NCI-H82 (cell line): Measurements from ENCODE around the gene GGT5.
"Not testable (repeated sequence)": the region's sequence is repeated elsewhere in the genome, so short reads cannot be mapped to it uniquely, and the experiment has no call there.

Experiments
- DNase-seq: peaks from one replicate; lab custom pipeline; 2025; lab: John Stamatoyannopoulos, UW

The GGT5 gene, protein sequence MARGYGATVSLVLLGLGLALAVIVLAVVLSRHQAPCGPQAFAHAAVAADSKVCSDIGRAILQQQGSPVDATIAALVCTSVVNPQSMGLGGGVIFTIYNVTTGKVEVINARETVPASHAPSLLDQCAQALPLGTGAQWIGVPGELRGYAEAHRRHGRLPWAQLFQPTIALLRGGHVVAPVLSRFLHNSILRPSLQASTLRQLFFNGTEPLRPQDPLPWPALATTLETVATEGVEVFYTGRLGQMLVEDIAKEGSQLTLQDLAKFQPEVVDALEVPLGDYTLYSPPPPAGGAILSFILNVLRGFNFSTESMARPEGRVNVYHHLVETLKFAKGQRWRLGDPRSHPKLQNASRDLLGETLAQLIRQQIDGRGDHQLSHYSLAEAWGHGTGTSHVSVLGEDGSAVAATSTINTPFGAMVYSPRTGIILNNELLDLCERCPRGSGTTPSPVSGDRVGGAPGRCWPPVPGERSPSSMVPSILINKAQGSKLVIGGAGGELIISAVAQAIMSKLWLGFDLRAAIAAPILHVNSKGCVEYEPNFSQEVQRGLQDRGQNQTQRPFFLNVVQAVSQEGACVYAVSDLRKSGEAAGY

DNA sequence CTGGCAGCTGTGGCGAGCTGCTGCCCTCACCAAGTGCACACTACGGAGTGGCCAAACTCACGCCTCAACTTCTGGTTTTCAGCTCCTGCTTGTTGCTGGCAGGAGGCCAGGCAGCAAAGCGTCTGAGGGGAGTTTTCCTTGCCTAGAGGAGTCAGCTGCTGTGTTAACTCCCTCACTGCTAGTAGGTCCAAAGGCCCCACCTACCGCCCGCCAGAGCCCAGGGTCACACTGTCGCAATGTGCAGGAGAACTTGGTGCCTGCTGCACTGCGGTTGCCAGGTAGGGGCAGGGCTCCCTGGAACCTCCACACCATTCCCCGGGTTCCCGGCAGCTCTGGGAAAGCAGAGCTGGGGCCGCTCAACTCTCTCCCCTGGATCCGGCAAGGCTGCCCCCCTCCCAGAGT, at the start of gene GGT5:
Gene GGT5 (minus strand): TSS at position 53 of the 402 bp plus-strand sequence. CDS start 357 bp downstream, outside the sequence.
- peak; percentile 44 for DNase-seq

DNA sequence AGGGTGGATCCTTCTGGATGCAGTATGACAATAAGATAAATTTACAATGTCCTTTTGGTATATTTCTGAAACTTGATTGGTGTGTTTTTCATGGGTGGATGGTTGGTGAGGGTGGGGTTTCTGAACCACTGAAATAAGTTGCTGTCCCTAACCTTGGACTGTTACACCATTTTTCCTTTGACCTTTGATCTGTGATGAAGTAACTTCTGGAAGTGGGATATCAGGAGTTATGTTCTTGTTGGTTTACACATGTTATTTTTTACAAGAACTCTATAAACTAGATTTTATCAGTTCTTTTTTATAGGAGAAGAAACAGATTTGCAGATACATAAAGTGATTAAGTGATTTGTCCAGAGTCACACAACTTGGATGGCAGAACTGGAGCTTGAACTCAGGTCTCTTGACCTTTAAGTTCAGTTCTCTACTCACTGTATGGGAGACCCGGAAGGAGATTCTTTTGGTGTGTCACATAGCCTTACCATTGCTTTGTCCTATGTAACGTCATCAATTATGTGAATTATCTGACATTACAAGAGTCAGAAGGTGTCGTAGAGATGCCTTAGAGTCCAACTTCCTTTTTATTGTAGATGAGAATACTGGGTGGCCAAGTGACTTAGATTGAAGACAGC, 47.4 kb upstream of the GGT5 start:
- DNase-seq = not testable (repeated sequence)

DNA sequence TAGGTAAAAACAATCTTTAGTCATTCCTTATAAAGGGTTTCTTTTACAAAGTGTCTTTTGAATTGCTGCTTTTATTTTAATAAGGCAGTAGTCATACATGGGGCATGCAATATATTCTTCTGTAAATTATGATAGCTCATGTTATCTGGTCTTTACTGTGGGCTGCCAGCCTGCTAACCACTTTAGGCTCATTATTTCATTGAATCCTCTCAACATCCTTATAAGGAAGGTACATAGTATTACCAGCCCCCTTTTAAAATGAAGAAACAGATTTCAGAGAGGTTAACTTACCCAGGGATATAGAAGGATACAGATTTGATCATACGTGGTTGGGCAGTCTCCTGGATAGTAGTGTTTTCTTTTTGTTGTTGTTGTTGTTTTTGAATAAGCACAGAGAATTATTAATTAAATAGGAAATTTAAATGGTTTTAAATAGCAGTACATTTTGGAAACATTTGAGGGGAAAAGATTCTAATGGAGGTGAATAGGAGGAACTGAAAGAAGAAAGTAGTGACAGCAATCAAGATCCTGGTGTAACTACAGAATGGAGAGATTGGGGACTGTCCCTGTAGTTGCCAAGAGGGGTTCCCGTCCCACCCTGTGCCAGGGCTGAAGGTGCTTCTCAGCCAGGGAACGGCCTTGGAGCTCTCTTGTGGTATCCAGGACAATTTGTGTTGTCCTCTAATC, 46.8 kb upstream of the GGT5 start:
- DNase-seq = no peak

DNA sequence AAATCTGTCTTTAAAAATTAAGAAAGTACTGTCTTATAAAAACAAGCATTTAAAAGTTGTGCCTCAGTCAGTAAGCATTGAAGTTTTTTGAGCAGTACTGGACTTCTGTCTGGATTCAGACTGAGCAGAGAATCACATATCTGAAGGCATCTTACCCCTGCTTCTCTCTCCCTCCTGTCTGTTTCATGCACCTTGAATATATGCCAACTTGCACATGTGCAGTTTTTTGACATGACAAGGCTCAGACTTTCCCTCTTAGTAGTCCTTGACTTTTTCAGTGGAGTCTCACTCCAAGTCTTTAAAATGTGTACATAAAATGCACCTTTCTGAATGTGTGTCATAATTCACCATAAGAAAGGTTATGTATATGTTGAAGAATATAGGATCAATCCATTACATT, 45.6 kb upstream of the GGT5 start:
- DNase-seq = no peak

DNA sequence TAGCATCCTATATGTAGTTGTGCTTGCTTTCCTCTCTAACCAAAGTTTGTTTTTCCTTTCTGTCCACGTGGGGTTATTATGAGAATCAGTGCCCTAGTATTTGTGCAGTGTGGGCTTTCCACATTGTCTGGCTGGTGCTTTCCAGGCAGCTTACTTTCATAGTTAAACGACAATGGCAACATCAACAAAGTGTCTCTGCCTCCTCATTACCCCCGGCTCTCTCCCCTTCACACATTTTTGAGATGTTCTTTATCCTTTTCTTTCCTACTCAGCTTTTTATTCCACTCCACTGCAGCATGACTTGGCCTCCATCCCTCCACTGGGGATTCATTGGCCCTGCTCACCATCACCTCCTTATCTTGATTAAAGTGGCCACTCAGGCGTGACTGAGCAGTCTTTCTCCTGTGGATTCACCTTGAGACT, 44.9 kb upstream of the GGT5 start:
- DNase-seq = peak; percentile 22

DNA sequence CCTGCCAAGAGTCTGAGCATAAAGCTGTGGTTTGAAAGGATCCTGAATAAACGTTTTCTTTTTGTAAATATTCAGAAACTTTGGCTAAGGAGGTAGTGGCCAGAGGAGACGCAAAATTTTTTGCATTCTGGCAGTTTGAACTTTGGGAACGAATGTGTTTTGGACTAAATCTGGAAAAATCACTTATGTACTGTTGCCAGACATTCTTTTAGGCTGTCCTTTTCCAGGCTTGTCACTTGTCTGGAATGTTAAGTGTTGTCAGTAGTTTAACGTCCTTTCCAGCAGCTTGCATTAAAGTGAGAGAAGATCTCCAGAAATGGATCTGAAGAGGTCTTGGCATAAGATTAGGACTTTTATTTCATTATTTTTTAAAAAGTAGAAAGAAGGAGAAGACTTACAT, 44.2 kb upstream of the GGT5 start:
- no peak for DNase-seq

DNA sequence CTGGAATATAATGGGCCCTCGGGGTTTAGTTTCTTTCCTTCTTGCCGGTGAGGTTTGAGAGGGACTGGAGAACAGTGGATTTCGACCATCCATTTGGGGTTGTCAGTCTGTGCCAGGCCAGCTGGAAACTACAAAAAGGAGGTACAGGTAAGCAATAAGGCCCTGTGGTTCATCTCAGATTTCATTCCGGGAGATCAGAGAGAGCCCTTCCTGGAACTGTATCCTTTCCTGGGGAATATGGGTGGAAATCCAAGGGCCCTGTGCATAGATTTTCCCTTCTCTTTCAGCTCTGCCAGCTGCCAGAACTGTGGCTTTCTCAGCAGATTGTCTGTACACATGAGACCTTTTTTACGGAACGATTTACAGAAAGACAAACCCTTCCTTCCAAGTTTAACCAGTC, 42.9 kb upstream of the GGT5 start:
- DNase-seq = not testable (repeated sequence)

DNA sequence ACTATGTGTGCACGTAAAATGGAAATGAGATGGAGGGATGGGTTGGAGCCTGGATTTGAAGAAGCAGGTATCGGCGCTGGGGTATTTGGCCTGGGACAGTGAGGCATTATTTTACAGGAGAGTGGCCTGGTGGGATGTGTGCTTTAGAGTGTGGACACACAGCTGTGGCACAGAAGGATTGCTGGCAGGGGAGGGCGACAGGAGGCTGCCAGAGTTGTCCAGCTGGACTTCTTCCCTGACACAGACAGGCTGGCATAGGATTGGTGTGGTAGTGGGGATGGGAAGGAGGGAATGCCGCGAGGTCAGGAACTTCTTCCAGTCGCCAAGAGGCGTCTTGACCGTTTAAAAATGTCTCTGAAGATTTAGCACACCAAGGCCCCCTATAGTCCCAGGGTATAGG, 42.3 kb upstream of the GGT5 start:
- DNase-seq = not testable (repeated sequence)

DNA sequence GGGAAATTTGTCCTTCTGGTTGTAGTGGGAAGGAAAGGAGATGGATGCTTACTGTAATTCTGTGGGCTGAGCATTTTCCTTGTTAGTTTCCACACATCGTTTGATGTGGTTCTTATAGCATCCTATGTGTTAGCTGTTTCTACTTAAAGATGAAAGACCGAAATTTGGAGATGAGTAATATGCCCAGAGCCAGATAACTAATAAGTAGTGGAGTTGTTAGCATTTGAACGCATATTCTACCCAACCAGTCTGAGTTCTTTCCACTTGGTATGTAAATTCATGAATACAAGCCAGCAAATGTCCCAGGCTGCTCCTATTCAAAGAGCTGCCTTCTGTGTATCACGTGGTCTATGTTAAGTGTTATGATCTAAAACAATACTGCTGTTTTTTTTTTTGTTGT, 40.4 kb upstream of the GGT5 start:
- DNase-seq = no peak

DNA sequence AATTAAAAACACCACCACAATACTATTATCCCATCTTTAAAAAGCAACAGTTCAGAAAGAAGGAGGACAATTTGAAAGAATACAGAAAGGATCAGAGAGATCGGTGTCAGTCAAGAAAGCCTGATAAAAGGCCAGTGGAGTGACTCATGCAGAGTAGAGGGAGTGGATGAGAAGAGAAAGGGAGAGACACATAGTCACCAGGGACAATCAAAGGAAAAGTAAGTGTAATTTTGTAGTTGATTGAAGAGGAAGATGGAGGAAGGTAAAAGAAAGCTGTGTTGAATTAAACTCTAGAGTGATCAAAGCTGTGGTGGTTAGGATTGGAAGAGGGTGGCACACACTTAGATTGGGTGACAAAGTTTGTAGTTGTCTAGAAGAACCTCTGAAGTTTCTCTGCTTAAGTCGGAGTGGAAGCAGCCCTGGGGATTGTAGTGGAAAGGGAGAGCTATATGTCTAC, 39.9 kb upstream of the GGT5 start:
- DNase-seq = no peak

DNA sequence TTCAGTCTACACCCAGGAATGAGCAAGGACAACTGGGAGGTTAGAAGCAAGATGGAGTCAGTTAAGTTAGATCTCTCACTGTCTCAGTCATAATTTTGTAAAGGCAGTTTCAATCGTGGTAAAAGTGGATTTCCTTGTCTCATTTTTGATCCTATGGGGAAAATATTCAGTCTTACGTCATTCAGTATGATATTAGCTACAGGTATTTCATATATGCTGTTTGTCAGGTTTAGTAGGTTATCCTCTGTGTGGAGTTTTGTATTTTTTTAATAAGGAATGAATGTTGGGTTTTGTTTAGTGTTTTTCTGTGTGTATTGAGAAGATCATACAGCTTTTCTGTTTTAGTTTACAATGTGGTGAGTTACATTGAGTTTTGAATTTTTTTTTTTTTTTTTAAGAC, 37.5 kb upstream of the GGT5 start:
- DNase-seq = no peak

DNA sequence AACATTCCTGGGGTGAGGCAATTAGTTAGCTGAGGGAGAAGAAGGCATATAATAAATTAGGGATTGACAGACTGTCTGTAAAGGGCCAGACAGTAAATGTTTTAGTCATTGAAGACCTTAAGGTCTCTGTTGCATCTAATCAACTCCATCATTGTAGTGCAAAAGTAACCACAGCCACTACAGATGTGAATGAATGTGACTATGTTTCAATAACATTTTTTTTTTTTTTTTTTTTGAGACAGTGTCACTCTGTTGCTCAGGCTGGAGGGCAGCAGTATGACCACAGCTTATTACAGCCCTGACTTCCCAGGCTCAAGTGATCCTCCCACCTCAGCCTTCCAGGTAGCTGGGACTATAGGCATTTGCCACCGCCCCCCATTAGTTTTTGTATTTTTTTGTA, 35.5 kb upstream of the GGT5 start:
- not testable (repeated sequence) for DNase-seq

DNA sequence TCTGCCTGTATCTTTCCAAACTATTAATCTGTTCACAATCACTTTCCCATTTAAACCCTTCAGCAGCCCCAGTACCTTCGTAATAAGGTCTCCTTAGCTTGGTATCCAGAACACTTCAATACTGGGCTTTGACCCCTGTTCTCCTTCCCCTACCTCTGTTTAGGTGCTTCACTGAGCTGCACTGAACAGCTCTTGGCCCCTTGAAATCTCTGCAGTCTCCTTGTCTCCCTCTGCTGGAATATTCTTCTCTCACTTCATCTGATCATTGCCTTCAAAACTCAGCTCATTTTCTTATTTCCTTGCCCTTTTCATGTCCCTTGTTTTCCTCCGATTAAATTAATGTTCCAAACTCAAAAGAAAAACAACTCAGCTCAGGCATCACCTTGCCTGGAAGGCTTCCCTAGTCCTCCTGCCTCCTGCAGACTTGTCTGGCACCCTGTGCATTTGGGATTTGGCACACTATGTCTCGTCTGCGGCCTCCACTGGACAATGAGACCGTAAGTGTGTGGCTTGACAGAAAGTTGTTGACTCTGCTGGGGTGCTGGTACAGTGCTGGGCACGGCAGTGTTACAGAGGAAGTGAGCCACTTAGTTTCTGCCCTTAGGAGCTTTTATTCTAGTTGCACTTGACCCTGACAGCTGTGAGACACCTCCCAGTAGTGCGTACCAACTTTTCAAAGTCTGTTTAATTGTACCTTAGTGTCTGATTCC, 30.0 kb upstream of the GGT5 start:
- not testable (repeated sequence) for DNase-seq

DNA sequence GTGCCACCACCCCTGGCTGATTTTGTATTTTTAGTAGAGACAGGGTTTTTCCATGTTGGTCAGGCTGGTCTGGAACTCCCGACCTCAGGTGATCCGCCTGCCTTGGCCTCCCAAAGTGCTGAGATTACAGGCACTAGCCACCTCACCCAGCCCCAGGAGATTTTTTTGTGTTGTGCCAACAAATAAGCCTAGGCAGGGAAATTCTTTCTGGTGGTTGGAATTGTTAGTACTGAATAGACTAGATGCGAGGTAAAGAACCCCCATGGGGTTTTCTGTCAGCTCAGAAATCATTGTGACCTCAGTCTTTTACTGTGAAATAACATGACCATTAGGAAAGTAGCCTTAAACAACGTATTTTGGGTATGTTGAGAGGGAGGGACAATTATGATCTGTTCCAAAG, 29.0 kb upstream of the GGT5 start:
- DNase-seq = not testable (repeated sequence)

DNA sequence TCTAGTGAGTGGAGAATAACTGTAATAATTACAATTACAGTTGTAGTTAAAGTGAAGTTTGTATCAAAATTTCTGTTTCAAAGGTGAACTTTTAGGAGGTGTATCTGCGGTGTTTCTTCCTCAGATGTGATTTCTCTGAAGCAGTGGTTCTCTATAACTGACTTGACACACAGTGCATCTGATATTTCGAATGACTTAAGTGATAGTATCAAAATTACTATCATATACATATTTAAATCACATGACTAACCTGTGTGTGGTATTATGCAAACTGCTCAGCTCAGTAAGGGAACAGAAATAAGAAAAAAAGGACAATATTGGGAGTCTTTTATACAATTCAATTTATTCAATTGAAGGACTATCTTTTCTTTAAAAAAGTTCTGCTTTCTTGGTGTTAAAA, 28.1 kb upstream of the GGT5 start:
- DNase-seq = not testable (repeated sequence)

DNA sequence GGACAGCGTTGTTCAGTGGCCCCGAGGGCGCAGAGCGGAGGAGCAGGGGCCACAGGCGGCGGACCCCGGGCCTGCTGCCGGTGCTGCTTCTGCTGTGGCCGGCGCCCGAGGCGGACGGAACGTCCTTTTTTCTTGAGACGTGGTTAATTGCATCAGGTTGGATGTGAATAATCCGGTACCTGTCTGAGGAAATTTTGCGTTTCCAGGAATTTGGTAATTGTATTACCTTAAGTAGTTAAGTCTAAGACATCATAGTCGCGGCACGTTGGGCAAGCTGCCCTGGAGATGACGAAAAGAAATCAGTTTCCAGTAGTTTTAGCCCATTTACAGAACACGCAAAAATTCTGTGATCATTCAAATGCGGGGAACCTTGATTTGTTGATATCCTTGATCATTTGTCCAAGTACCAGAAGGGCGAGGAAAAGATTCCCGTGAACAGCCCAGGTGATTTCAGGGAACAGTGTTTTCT, 26.5 kb upstream of the GGT5 start:
- DNase-seq = peak; percentile 74

DNA sequence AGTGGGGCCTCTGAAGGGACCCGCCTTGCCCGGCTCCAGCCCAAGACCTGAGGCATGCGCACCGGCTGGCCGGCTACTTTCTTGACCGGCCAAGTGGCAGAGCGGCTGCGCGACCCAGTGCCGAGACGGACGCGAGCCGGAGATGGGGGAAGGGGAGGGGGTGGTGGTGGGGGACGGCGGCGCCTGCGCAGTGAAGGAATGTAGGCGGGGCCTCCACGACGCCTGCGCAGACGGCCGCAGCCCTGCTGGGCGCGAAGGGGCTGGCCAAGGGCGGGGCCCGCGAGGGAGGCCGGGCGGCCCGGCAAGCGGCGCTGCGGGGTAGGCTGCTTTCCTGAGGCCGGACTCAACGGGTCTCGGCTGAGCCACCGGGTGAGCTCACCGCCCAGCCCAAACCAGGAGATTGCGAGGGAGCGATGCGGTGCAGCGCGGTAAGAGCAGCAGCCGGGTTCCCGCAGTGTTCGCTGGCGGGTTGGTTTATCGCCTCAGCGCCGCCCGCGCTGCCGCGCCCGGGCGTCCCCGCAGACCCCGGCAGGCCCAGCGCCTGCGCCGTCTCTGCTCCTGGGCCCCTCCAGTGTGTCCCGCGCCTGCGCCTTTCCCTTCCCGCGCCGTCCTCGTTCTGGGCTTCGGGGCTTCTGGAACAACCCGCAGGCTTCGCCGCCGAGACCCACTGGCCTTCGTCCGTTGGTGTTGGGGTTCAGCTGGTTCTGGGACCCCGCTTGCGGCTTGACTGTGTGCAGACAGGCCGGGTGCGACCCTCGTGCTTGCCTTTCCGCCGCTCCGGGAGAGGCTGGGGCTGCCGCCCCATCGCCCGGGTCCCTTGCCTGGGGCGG, 25.9 kb upstream of the GGT5 start, which contains the start of gene SPECC1L:
Gene SPECC1L (plus strand): TSS at position 276 of the 830 bp plus-strand sequence. CDS start 31,401 bp downstream, outside the sequence.
- DNase-seq = peak; percentile 91

DNA sequence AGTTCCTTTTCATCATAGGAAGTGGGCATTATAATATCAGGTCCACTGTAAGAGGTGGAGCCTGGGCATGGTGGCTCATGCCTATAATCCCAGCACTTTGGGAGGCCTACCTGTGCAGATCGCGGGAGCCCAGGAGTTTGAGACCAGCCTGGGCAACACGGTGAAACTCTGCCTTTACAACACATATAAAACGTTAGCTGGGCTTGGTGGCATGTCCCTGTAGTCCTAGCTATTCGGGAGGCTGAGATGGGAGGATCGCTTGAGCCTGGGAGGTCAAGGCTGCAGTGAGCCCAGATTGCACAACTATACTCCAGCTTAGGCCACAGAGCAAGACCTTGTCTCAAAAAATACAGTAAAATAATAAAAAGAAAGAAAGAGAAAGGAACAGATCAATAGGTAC, 21.6 kb upstream of the GGT5 start:
- not testable (repeated sequence) for DNase-seq

DNA sequence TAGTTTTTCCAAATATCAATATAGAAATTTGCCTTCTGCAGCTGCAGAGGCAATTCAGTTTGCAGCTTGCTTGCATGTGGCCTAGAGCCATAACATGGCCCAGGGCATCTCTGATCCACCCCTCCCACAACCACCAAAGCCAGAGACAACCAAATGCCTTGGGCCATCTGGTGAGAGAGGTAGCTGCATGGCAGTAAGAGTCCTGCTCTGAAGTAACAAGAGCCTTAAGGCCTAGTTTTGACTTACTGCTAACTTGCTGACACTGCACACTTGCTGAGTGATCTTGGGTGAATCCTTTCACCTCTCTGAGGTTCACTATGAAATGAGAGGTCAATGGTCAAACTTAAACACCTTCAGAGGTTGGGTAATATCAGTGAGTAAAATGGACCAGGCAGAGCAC, 20.9 kb upstream of the GGT5 start:
- peak; percentile 47 for DNase-seq

DNA sequence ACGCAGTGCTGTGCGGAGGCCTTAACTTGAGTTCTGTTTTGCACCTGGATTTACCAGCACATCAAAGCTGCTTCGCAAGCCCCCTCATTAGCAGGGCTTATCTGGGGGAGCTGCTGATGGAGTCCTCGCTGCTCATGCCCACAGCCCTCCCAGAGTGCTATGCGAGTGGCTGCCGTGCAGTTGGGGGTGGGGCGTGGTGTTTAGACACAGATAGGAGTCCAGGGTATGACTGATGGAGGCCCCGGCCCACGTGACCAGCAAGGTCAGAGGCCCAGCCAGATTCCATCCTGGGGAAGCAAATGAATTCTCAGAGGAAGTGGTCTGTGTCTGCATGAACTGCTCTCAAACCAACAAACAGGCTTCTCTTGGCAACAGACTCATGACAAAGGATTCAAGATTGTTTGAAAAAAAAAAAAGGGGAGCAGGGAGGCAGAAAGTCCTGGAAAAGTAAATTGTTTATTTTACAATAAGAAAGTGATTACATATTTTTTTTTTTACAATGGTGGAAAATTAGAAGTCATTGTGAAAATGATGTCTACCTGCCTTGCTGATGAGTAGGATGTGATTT, 19.5 kb upstream of the GGT5 start:
- DNase-seq = not testable (repeated sequence)
